Peyer's patch (tissue), 4 donors: ENCODE data around the gene HSPA2.

Experiments
- CTCF ChIP-seq, 6 experiments: fragments of 450-650 bp in 4 of 6; fragments of 200-600 bp in 2 of 6; sonication (generic) in 1 of 6; IDR thresholded peaks; one replicate each; pipeline ENCODE4 v1.5.1; 2017 to 2019; ENCODE audit warnings: antibody characterized with exemption in 6 of 6, mild to moderate bottlenecking in 3 of 6, moderate library complexity in 1 of 6
- POLR2A ChIP-seq, 2 donors: fragments of 450-650 bp; IDR thresholded peaks; one replicate each; pipeline ENCODE4 v1.5.1; 2017; ENCODE audit warnings: antibody characterized with exemption in 2 of 2, mild to moderate bottlenecking in 2 of 2, moderate library complexity in 2 of 2

- TF ChIP-seq CTCF (IDR thresholded peaks at IDR 0.05) = no peak
- no peak for TF ChIP-seq POLR2A (IDR thresholded peaks at IDR 0.05)
These were observed 28.6 kb downstream of the HSPA2 start for GRCh38 chr14:64569138-64569631.
